UCSD-AML1 (cell line): ENCODE results near the gene GDF10.

Experiments used
- DNase-seq: peaks from one replicate; lab custom pipeline; 2025; ENCODE audit not compliant: unreplicated experiment; lab: John Stamatoyannopoulos, UW

GDF10 gene

GRCh38 chr10:47331954-47332353 lies 32.0 kb downstream of the GDF10 start:
- DNase-seq = no peak

GRCh38 chr10:47332371-47332770 lies 32.4 kb downstream of the GDF10 start:
- no peak for DNase-seq

GRCh38 chr10:47332946-47333345 lies 32.9 kb downstream of the GDF10 start:
- no peak for DNase-seq

GRCh38 chr10:47333532-47333931 lies 33.5 kb downstream of the GDF10 start:
- no peak for DNase-seq

- DNase-seq = no peak
Measured at GRCh38 chr10:47334466-47335295, 34.7 kb downstream of the GDF10 start.

- DNase-seq = no peak
Measured at GRCh38 chr10:47335906-47336305, 35.9 kb downstream of the GDF10 start.

GRCh38 chr10:47336387-47337134 lies 36.6 kb downstream of the GDF10 start:
- no peak for DNase-seq

GRCh38 chr10:47337310-47337709 lies 37.3 kb downstream of the GDF10 start:
- no peak for DNase-seq

- DNase-seq = no peak
Measured at GRCh38 chr10:47339186-47339735, 39.3 kb downstream of the GDF10 start.

- DNase-seq = no peak
Measured at GRCh38 chr10:47339759-47340607, 40.0 kb downstream of the GDF10 start.

- peak; percentile 48 for DNase-seq
Measured at GRCh38 chr10:47340608-47341170, 40.7 kb downstream of the GDF10 start.

GRCh38 chr10:47344996-47345870 lies 45.2 kb downstream of the GDF10 start:
- no peak for DNase-seq

GRCh38 chr10:47346581-47347302 lies 46.7 kb downstream of the GDF10 start:
- no peak for DNase-seq

- DNase-seq = no peak
Measured at GRCh38 chr10:47347303-47347675, 47.3 kb downstream of the GDF10 start.

- DNase-seq = no peak
Measured at GRCh38 chr10:47348138-47348651, 48.2 kb downstream of the GDF10 start, which contains the start of gene RBP3. RBP3 (plus strand) TSS chr10:47348363; CDS start chr10:47348485, 122 bp downstream.

- no peak for DNase-seq
Measured at GRCh38 chr10:47348661-47349470, 48.9 kb downstream of the GDF10 start.

- DNase-seq = no peak
Measured at GRCh38 chr10:47349516-47349915, 49.5 kb downstream of the GDF10 start.

GRCh38 chr10:47349941-47350371 lies 50.0 kb downstream of the GDF10 start:
- DNase-seq = no peak
